Endothelial cell of umbilical vein (primary cell): ENCODE results near the gene ESYT2. TPM values are rescaled to one million over a fixed set of nuclear protein-coding genes. Genes with fewer than 3 reads are reported as not detected.

ENCODE experiments used
- BruUV-seq: library from RNA; stranded (reverse); fragments of 400-500 nt; replicated peaks from 2 replicates; lab custom pipeline; 2021; lab: Mats Ljungman, UMichigan
- CTCF ChIA-PET: fragments of 300-600, 350-600 bp; sonication (Branson Sonifier 250); formaldehyde crosslinking; loops from one replicate; lab custom pipeline; 2021; ENCODE audit warnings: antibody characterized with exemption, inconsistent platforms; lab: Charles Lee
- POLR2A ChIA-PET: fragments of 300-600, 350-600 bp; sonication (Branson Sonifier 250); formaldehyde crosslinking; loops from one replicate; lab custom pipeline; 2021; ENCODE audit warnings: antibody characterized with exemption, inconsistent platforms; lab: Charles Lee
- DNase-seq: peaks from one replicate; pipeline ENCODE4 v3.0.0-alpha.2; 2011; ENCODE audit warnings: low read depth, low spot score
- FAIRE-seq: peaks from 2 replicates; lab custom pipeline; 2011; peaks lifted over from hg19 to GRCh38; lab: Jason Lieb, UNC
- H2AFZ ChIP-seq: 2 replicates; pipeline ENCODE4 v1.6.0; 2012; ENCODE audit warnings: low read depth, low read length, control low read depth, inconsistent platforms
- H3K27ac ChIP-seq: 2 replicates; pipeline ENCODE4 v1.5.1; 2011; ENCODE audit warnings: low read depth, mild to moderate bottlenecking, control low read depth, low read length, moderate library complexity; ENCODE audit not compliant: insufficient read depth
- H3K27me3 ChIP-seq, 2 experiments: 2 replicates each; pipeline versions ENCODE4 v1.6.0 to v1.6.1; 2011; ENCODE audit warnings: low read length in 2 of 2, mixed read lengths in 1 of 2; ENCODE audit not compliant: control insufficient read depth in 2 of 2, insufficient read depth in 2 of 2
- H3K36me3 ChIP-seq, 2 experiments: 2 replicates in 1 of 2; 3 replicates in 1 of 2; pipeline ENCODE4 v1.5.1; 2011; ENCODE audit warnings: low read length in 2 of 2, mild to moderate bottlenecking in 1 of 2, moderate library complexity in 1 of 2; ENCODE audit not compliant: control insufficient read depth in 2 of 2, insufficient read depth in 2 of 2; ENCODE audit errors: extremely low read depth in 1 of 2
- H3K4me1 ChIP-seq: 3 replicates; pipeline ENCODE4 v1.5.1; 2011; ENCODE audit warnings: mild to moderate bottlenecking, low read length; ENCODE audit not compliant: control insufficient read depth, insufficient read depth; ENCODE audit errors: extremely low read depth
- H3K4me2 ChIP-seq: 2 replicates; pipeline ENCODE4 v1.6.1; 2011; ENCODE audit warnings: low read length, control low read depth, mixed read lengths; ENCODE audit not compliant: insufficient read depth
- H3K4me3 ChIP-seq, 3 experiments: fragments of 200-600 bp in 1 of 3; sonication (generic), shearing (Covaris generic) in 1 of 3; replicated peaks in 1 of 3; 2 replicates each; pipeline ENCODE4 v1.5.1; 2011 to 2016; ENCODE audit warnings: control low read depth in 3 of 3, low read length in 3 of 3, mild to moderate bottlenecking in 2 of 3, inconsistent platforms in 1 of 3, low read depth in 1 of 3, moderate library complexity in 1 of 3; ENCODE audit not compliant: insufficient read depth in 1 of 3
- H3K79me2 ChIP-seq: 2 replicates; pipeline ENCODE4 v1.6.0; 2012; ENCODE audit warnings: low read length, inconsistent platforms; ENCODE audit not compliant: control insufficient read depth, insufficient read depth
- H3K9ac ChIP-seq: replicated peaks from 2 replicates; pipeline ENCODE3; 2011; ENCODE audit warnings: low read length, control low read depth; ENCODE audit not compliant: insufficient read depth; ENCODE audit errors: extremely low read depth
- H3K9me1 ChIP-seq: replicated peaks from 3 replicates; pipeline ENCODE4 v1.6.0; 2011; ENCODE audit warnings: mild to moderate bottlenecking, low read length; ENCODE audit not compliant: control insufficient read depth, insufficient read depth; ENCODE audit errors: extremely low read depth
- H3K9me3 ChIP-seq: replicated peaks from 2 replicates; pipeline ENCODE4 v1.5.1; 2012; ENCODE audit warnings: low read length, inconsistent platforms; ENCODE audit not compliant: control insufficient read depth, insufficient read depth
- H4K20me1 ChIP-seq: replicated peaks from 2 replicates; pipeline ENCODE3; 2011; ENCODE audit warnings: mild to moderate bottlenecking, low read length; ENCODE audit not compliant: control insufficient read depth, insufficient read depth; ENCODE audit errors: extremely low read depth
- CTCF ChIP-seq, 2 donors: IDR thresholded peaks; 1 replicate in 1 of 2; 2 replicates in 1 of 2; pipeline ENCODE4 v1.5.1; 2011; ENCODE audit warnings: low read length in 2 of 2, mild to moderate bottlenecking in 2 of 2, moderate library complexity in 2 of 2, control low read depth in 1 of 2, inconsistent platforms in 1 of 2, low read depth in 1 of 2; ENCODE audit not compliant: insufficient read depth in 1 of 2; ENCODE audit errors: extremely low read depth in 1 of 2
- EZH2 ChIP-seq: IDR thresholded peaks from 2 replicates; pipeline ENCODE4 v1.6.1; 2012; ENCODE audit warnings: borderline replicate concordance, low read depth, mild to moderate bottlenecking, moderate library complexity, low read length, inconsistent platforms; ENCODE audit not compliant: severe bottlenecking
- FOS ChIP-seq: IDR thresholded peaks from 2 replicates; pipeline ENCODE4 v1.6.1; 2011; ENCODE audit warnings: mild to moderate bottlenecking, low read length, moderate library complexity, borderline replicate concordance; ENCODE audit not compliant: insufficient read depth
- GATA2 ChIP-seq: IDR thresholded peaks from 2 replicates; pipeline ENCODE4 v1.7.0; 2011; ENCODE audit warnings: low read depth, mild to moderate bottlenecking, moderate library complexity, mixed read lengths, low read length; ENCODE audit not compliant: insufficient read length, insufficient read depth
- JUN ChIP-seq: IDR thresholded peaks from 2 replicates; pipeline ENCODE4 v1.6.1; 2011; ENCODE audit warnings: borderline replicate concordance, low read depth; ENCODE audit not compliant: insufficient read length, insufficient read depth
- MAX ChIP-seq: IDR thresholded peaks from 2 replicates; pipeline ENCODE4 v1.6.1; 2011; ENCODE audit not compliant: insufficient read depth, insufficient read length
- MYC ChIP-seq: IDR thresholded peaks from one replicate; pipeline ENCODE4 v1.6.1; 2011; ENCODE audit warnings: mild to moderate bottlenecking, low read depth, low read length
- POLR2A ChIP-seq: IDR thresholded peaks from 2 replicates; pipeline ENCODE4 v1.6.1; 2012; ENCODE audit warnings: low read depth, mild to moderate bottlenecking, control low read depth, low read length
- POLR2AphosphoS5 ChIP-seq: IDR thresholded peaks from 2 replicates; pipeline ENCODE4 v1.6.1; 2012; ENCODE audit warnings: low read depth, mild to moderate bottlenecking, control low read depth, low read length, moderate library complexity; ENCODE audit not compliant: insufficient read depth
- dilution Hi-C: fragments of 300-500 bp; cut with MboI; formaldehyde crosslinking; loops from one replicate; pipeline ENCODE4 v1.15.0; 2019; ENCODE audit warnings: low sequenced_read_pairs; ENCODE audit not compliant: extremely low pct_ligation_motif_present
- intact Hi-C: fragments of 100-400 bp; cut with micrococcal nuclease; formaldehyde crosslinking; loops from one replicate; pipeline ENCODE4 v1.10.0; 2022
- polyA plus RNA-seq, 4 experiments: library from polyadenylated mRNA; depleted of rRNA in 3 of 4; stranded (reverse) in 3 of 4; unstranded in 1 of 4; fragments of >200 nt; gene quantifications; 2 replicates each; pipeline versions ENCODE4 v1.2.1 to v1.2.3, GENCODE V29; 2011 to 2012; ENCODE audit warnings: missing spikeins in 1 of 4
- total RNA-seq: library from RNA; stranded (reverse); gene quantifications from 2 replicates; pipeline ENCODE4 v1.2.3, GENCODE V29; 2021

The ESYT2 gene
- total and polyA plus RNA-seq, 2 donors (not counting 3 experiments of a cell fraction or from before 2014, with no cell fraction given) = 18.8 to 46.6 TPM

GRCh38 chr7:158720112-158720511 is 109.2 kb downstream of the ESYT2 start:
- ChIA-PET POLR2A (no interaction called here), CTCF (no interaction called here)
- H3K27ac ChIP-seq = no peak overlapping the region
- H3K9me3 ChIP-seq = no peaks in the 10 kb centered on the region
- no peaks in the 10 kb centered on the region for H3K4me1 ChIP-seq
- no peak for DNase-seq
- H4K20me1 ChIP-seq = no peaks in the 10 kb centered on the region
- H3K4me2 ChIP-seq = no peak overlapping the region
- FAIRE-seq = no peak
- no peaks in the 10 kb centered on the region for H3K9me1 ChIP-seq
- no peak for TF ChIP-seq GATA2
- TF ChIP-seq POLR2AphosphoS5 = no peak
- TF ChIP-seq CTCF (IDR thresholded peaks at IDR 0.05; ENCODE audit: extremely low read depth in 1 of 2, insufficient read depth in 1 of 2, low read depth in 1 of 2, low read length in 2 of 2) = no peak
- TF ChIP-seq EZH2 = no peak
- no peak for TF ChIP-seq FOS
- no peak for TF ChIP-seq MAX
- no peak for TF ChIP-seq JUN
- TF ChIP-seq POLR2A = no peak
- no peak for TF ChIP-seq MYC
- no peak overlapping the region for H3K9ac ChIP-seq
- dilution Hi-C loops (no loop called here), intact Hi-C loops (no loop called here)
- no peaks in the 10 kb centered on the region for H3K36me3 ChIP-seq
- no peak overlapping the region for H2AFZ ChIP-seq
- no TSS peak for BruUV-seq
- H3K4me3 ChIP-seq = no peak overlapping the region
- peaks cover 0 to 2% of the 10 kb centered on the region in 2 experiments for H3K27me3 ChIP-seq
- no peaks in the 10 kb centered on the region for H3K79me2 ChIP-seq
